Measurements from ENCODE around the gene NAT9. TPM values are rescaled to one million over a fixed set of nuclear protein-coding genes. Genes with fewer than 3 reads are reported as not detected.

The NAT9 gene
- total RNA-seq, 2 experiments from 2014 or later: 44.4 to 49.6 TPM

DNA sequence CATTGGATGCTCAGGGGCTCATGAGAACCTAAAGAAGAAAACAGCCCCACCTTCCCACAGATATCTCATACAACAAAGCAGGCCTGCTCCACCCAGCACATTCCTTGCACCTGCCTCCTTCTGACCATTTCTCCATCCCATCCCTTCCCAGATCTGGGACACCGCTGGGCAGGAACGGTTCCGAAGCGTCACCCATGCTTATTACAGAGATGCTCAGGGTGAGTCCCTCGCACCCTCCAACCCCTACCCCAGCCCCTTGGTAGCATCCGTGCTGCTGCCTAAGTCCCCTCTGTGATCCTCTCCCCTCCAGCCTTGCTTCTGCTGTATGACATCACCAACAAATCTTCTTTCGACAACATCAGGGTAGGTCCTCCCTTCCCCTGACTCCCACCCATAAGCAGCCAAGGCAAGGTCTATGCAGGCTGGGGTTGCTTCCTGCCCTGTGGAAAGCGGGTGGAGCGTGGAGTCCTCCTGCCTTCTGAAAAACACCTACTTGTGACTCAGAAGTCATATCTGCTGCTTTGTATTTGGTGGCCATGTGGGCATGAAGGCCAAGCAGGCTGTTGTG is 33.1 kb downstream of the NAT9 start:
- CTCF ChIA-PET: interaction anchor here (0.9 to 2.4 kb wide), 5 partner anchors 8 to 121 kb away, joined by 4 to 13 read pairs (median 10); no protein-coding TSS in a partner anchor

DNA sequence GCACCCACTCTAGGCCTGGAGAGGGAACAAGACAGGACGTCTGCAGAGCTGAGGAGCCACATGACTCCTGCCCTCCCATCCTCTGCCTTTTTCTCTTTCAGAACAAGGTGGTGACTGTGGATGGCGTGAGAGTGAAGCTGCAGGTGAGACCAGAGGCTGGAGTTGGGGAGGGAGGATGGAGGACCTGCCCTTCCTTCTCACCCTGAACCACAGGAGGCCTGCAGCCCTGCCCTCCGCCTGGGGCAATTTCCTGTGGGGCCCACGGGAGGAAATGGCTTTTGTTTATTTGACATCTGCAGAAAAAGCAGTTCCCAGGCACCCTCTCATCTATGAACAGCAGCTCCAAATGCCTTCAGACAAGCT is 34.0 kb downstream of the NAT9 start:
- POLR2A ChIA-PET: interaction anchor here (0.7 to 1.3 kb wide), 2 partner anchors 8 to 38 kb away, joined by 3 to 5 read pairs; no protein-coding TSS in a partner anchor
- CTCF ChIA-PET: interaction anchor here (0.6 to 2.4 kb wide), 9 partner anchors 9 to 122 kb away, joined by 3 to 13 read pairs (median 5); partner anchors contain the start of genes GRIN2C and NAT9

More for the DNA sequence above, 33.1 kb downstream of the NAT9 start:
- POLR2A ChIA-PET: no interaction called here

DNA sequence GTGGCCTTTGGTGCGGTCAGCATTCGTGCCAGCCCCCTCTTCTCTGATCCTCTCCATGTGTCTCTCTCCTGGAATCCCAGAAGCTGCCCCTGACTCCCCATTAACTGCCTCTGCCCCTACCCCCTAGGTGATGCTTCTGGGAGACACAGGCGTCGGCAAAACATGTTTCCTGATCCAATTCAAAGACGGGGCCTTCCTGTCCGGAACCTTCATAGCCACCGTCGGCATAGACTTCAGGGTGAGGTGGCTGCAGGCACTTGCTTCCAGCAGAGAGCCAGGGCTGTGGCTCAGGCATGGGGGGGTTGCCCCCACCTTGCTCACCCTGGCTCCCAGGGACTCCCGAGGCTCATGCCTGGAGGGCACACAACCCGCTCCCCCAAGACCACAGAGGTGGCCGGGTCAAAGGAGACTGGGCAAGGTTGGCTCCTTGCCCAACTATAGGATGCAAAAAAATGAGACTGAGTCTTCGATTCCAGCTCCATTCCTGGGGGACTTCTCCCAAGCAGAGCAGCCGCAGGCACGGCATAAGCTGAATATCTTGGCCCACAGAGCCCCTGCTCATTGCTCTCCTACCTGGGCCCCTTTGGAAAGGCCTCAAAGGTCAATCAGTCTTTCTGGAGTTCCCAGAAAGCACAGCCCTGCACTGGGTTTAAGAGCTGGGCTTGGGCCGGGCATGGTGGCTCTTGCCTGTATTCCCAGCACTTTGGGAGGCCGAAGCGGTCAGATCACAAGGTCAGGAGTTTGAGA is 35.3 kb downstream of the NAT9 start:
- CTCF ChIA-PET: interaction anchor here (1.0 to 2.4 kb wide), 7 partner anchors 10 to 122 kb away, joined by 3 to 13 read pairs (median 5); partner anchors contain the start of genes GRIN2C and NAT9
- POLR2A ChIA-PET: interaction anchor here (0.8 to 1.3 kb wide), 2 partner anchors 10 to 11 kb away, joined by 3 to 4 read pairs; no protein-coding TSS in a partner anchor

DNA sequence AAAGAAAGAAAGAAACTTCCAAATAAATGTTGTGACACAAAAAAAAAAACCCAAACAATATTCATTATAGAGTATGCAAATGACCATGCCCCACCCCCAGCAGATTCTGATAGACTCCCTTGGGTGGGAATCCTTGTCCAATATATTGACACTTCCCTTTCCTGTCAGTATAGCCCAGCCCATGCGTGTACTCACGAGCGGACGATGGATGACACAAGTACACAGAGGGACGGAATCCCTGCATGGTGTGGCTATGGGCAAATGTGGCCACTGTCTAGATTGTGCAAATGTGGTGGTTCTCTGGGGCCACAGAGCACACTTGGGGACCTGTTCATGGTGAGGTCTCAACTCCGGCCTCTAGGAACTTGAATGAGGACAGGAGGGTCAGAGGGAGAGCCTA is 36.0 kb downstream of the NAT9 start:
- ChIA-PET CTCF (no interaction called here), POLR2A (no interaction called here)

DNA sequence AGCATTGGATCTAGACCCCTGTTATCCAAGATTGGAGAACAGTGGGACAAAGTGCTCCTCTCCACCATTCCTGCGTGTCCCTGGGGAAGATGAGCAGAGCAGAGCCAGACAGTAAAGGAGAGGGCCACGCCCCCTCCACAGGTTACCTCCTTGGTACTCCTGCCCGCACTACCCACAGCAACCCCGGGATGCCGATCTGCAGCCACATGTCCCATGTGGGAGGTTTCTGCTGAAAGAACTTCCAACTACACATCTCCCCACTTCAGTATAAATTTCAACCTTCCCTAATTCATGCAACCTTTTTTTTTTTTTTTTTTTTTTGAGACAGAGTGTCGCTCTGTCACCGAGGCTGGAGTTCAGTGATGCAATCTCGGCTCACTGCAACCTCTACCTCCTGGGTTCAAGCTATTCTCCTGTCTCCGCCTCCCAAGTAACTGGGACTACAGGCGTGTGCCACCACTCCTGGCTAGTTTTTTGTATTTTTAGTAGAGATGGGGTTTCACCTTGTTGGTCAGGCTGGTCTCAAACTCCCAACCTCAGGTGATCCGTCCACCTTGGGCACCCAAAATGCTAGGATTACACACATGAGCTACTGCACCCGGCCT is 36.8 kb downstream of the NAT9 start:
- POLR2A ChIA-PET: interaction anchor here (0.9 kb wide), 2 partner anchors 10 to 113 kb away, joined by 3 to 6 read pairs; no protein-coding TSS in a partner anchor
- CTCF ChIA-PET: interaction anchor here (0.7 to 6.5 kb wide), 7 partner anchors 10 to 124 kb away, joined by 3 to 78 read pairs (median 3); partner anchors contain the start of gene NAT9

DNA sequence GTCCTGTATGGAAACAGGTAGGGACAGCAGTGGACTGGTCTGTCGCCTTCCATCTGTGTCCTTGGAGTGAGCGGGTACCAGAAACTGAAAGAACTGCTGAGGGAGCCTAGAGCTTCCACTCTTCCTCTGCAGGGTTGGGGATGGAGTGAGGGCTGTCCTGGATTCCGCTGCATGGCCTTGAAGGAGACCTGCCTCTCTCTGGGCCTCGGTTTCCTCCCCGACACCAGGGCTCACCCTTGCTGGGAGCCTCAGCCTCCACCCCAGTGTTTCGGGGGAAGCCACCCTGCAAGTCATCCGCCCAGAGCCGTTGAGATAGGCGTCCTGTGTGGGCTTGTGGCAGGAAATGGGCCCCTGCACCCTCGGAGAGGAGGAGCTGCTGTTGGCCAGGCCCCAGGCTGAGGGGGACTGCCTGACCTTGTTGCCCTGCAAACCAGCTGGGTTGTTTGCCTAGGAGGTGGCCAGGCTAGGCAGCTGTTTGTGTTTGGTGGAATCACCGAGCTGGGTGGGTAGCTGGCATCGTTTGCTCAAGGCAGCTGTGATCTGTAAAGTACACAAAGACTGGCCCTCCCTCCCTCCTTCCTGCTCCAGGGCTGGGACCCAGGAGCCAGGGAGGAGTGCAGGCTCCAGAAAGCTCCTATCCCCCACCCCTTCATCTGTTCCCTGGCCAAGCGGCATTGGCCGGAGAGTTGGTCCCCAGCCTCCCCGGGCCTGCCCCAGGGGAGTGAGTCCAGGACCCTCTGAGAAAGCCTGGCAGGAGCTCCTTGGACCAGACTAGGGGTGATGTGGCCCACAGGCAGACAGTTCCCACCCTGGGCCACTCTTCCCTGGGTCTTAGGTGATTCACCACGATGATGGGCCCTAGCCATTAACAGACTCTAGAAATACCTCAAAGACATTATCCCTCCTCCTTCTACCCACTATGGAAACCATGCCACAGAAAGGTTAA is 37.8 kb downstream of the NAT9 start:
- ChIA-PET CTCF (interaction anchor here (0.7 to 6.5 kb wide), 22 partner anchors 8 to 127 kb away, joined by 3 to 78 read pairs (median 4); partner anchors contain the start of gene NAT9), POLR2A (interaction anchor here (0.8 to 1.0 kb wide), 4 partner anchors 11 to 112 kb away, joined by 3 to 6 read pairs (median 4); no protein-coding TSS in a partner anchor)

DNA sequence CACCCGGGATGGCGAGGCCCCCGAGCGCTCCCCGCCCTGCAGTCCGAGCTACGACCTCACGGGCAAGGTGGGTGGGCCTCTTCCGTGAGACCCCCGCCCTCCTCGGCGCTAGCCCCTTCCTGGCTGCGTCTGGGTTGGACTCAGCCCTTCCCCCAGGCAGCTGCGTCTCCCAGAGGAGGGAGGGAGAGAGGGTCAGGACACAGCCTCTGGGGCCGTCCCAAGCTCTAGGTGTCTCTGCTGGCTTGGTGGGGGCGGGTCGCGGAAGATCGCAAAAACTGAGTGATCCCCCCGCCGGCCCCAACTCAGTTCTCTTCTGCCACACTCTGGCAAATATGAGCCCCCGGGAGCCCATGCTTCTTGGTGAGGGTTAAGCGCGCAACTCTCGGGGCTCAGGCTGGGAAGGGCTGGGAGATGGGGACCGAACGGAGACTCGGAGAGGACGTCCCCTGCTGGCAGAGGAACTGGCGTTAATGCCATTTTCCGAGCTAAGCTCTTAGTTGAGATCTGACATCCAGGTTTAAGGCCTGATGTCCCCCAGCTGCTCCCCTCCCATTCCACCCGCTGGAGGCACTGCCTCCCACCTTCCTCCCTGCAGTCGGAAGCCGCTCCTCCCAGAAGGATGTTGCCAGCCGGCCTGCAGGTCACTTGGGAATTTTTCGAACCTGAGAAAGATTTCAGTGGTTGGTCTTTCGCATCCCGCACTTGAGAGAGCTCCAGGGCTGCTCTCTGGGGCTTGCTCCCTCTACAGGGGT is 38.7 kb downstream of the NAT9 start:
- ChIA-PET CTCF (interaction anchor here (0.8 to 6.5 kb wide), 25 partner anchors 8 to 171 kb away, joined by 3 to 78 read pairs (median 4); no protein-coding TSS in a partner anchor), POLR2A (interaction anchor here (0.6 to 1.0 kb wide), 2 partner anchors 80 to 167 kb away, joined by 3 to 4 read pairs; no protein-coding TSS in a partner anchor)

DNA sequence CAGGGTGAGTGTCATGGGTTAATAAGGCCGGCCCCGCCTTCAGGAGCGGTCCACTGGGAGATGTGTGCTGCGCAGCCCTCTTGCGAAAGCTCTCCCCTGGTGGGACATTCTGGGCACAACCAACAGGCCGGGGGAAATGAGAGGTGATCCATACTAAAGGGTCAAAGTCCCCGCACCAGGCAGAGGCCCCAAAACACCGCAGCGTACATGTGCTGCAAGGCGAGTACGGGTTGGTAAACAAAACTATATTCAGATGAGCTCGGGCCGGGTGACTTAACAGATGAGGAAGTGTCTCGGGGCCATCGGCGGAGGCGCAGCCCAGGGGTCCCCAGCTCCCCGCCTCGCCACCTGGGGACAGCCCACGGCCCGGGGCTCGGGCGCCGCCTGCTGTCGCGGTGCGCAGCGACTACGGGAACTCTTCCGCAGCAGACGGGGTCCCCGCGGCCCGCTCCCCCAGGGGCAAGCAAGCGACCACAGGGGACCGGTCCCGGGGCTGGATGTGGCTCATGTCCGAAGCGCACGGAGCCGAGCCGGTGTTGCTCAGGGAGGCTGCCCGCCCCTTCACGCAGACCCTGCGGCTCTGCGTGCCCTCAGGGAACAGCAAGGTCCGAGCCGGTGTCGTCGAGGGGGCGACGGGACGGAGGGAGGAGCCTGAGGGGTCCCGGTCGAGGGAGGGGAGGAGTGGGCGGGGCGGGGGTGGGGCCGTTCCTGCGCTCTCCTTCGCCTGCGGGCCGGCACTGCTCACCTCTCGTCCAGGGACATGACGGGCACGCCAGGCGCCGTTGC is 39.4 kb downstream of the NAT9 start, which contains the start of gene RAB37:
Gene RAB37, plus strand, starts transcription at position 744 of the 786 bp plus-strand sequence. Its CDS starts 17 bp downstream, at position 761.
- CTCF ChIA-PET: interaction anchor here (0.7 to 6.5 kb wide), 24 partner anchors 9 to 356 kb away, joined by 3 to 78 read pairs (median 4); no protein-coding TSS in a partner anchor
- POLR2A ChIA-PET: interaction anchor here (0.6 to 1.3 kb wide), 2 partner anchors 79 to 167 kb away, joined by 3 to 4 read pairs; no protein-coding TSS in a partner anchor

DNA sequence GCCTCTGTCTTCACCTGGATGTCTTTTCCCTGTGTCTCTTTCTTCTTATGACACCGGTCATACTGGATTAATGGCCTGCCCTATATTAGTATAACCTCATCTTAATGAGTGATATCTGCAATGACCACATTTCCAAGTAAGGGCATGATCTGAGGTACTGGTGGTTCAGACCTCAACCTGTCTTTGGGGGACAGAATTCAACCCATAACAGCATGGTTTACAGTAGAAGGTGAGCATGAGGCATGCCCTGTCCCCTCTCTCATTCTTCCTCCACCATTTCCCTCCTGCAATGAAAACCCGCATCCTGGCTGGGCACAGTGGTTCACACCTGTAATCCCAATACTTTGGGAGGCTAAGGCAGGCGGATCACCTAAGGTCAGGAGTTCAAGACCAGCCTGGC is 41.9 kb downstream of the NAT9 start:
- ChIA-PET POLR2A (no interaction called here), CTCF (interaction anchor here (4.8 to 6.5 kb wide), 2 partner anchors 12 to 76 kb away, joined by 34 to 78 read pairs; no protein-coding TSS in a partner anchor)

DNA sequence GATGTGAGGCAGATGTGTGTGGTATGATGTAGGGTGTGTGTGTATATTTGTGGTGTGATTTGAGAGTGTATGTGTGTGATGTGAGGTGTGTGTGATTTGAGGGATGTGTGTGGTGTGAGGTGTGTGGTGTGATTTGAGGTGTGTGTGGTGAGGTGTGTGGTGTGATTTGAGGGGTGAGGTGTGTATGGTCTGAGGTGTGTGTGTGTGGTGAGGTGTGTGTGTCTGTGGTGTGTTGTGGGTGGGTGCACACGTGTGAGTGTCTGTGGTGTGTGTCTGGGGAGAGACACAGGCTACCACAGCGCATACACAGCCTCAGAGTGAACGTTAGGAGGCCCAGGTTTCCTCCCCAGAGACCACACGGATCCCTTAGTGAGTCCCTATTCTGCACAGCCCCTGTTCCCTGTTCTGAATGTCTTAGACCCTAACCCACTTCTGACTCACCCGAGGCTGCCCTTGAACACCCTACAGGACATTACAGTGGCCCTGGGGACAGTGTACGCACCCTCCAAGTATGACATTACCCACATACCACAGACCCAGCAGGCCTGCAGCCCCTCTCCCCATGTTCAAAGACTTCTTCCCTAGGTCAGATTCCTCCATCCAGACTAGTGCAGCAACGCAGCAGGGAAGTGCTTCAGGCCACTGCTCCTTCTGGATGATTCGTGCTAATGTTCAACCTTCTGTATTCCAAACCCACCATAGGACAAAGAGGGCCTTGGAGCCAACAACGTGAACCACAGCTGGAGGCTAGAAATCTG is 42.6 kb downstream of the NAT9 start:
- POLR2A ChIA-PET: no interaction called here
- CTCF ChIA-PET: interaction anchor here (6.5 kb wide), 1 partner anchor 76 kb away, joined by 78 read pairs; no protein-coding TSS in a partner anchor

DNA sequence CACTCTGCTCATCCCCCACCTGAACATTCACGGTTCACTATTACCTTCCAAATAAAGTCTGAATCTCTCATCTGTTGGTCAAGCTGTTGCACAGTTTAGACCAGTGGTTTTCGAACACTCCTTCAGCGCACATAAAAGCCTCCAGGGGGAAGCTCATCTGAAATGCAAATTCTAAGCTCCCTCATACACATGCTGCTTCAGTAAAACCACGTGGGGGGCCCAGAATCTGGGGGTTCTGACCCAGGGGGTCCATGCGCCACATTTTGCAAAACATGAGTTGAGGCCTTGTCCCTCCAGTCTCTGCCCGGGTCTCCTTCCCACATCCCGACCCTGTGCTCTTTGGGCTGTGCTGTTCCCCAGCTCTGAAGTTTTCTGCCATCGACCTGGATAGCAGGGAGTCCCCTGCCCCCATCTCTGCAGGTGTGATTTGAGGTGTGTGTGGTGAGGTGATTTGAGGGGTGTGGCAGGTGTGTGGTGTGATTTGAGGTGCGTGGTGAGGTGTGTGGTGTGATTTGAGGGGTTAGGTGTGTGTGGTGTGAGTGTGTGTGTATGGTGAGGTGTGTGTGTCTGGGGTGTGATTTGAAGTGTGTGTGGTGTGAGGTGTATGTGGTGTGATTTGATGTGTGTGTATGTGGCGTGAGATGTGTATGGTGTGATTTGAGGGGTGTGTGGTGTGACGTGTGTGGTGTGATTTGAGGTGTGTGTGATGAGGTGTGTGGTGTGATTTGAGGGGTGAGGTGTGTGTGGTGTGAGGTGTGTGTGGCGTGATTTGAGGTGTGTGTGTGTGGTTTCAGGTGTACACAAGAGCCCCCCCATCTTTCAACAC is 43.9 kb downstream of the NAT9 start:
- POLR2A ChIA-PET: no interaction called here
- CTCF ChIA-PET: interaction anchor here (0.7 kb wide), 1 partner anchor 39 kb away, joined by 3 read pairs; no protein-coding TSS in a partner anchor

DNA sequence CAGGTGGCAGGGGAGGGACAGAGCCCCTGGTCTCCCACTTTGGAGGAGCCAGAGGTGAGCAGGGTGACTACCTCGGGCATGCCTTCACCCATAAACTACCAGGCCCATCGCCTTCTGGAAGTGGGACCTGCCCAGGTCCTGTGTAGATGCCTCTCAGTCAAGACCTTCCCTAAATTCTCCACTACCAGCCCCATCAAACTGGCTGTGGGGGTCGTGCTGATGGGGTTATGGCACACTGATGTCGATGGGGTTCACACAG is 44.9 kb downstream of the NAT9 start:
- ChIA-PET POLR2A (no interaction called here), CTCF (no interaction called here)

DNA sequence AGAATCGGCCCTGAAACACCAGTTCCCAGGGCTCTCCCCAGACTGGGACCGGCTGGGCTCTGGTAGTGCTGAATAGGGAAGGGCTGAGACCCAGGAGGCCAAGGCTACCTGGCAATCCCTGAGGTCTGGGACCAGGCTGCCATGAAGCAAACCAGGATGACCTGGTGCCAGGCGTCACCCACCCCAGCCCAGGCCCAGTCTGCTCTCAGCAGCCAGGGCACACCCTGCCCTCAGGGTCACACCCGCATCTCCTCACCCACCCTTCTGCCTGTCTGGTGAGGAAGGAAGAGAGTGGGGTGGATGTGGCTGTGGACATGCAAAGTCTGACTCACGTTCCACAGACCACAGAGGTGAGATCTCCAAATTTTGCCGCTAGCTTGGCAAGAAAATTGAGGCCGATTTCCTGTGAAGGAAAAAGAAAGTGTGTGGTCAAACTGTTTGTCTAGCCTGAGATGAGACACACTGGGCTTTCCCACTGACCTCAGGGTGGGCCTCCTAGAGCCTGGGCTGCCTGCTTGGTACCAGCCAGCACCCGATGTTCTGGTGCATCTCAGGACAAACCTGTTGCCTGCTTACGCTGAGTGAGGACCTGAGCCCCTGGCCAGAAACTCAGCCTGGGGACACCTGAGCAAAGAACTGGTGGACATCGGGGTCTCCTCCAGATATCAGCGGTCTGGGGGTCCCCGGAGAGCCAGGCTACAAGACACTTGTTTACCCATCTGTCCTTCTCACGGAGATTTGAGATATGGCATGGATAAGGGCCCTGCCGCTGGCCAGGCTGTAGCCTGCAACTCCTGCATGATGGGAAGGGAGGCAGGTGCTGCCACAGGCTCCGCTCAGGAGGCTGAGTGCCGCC is 45.4 kb downstream of the NAT9 start:
- POLR2A ChIA-PET: no interaction called here

DNA sequence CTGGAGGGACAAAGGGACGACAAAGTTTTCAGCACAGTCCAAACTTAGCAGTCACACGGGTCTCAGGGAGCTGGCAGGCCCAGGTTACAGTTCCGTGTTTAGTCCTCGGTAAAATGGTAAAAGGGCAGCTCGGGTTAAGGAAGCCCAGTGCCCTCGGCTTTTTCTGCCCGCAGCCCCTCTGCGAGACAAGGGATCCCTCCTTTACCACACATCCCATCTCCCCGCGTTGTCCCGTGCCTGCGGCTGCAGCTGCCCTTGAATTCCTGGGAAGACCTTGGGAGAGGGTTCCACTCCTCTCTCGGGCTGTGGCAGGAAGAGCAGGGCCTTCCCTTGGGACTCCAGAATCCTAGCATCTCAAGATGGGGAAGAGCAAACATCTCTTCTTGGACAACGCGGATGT is 46.3 kb downstream of the NAT9 start:
- POLR2A ChIA-PET: no interaction called here

More for the DNA sequence above, 45.4 kb downstream of the NAT9 start:
- CTCF ChIA-PET: no interaction called here

DNA sequence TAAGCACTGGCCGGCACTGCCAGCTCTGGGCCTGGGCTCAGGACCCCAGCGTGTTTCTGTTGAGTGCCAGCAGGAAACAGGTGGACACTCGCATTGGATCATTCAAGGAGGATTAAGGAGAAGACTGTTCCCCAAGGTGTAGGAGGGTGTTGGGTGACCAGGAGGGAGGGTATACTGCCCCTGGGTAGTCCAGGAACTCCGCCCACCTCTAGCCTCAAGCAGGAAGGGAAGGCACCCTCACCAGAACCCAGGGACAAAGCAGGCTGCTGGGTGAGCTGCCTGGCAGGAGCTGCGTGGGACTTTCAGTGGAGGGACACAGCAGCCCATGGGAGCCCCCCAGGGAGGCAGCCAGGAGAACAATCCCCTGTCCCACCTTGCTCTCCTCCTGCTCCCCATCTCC is 46.8 kb downstream of the NAT9 start:
- CTCF ChIA-PET: interaction anchor here (0.7 to 1.1 kb wide), 3 partner anchors 9 to 72 kb away, joined by 3 to 4 read pairs (median 4); no protein-coding TSS in a partner anchor
- POLR2A ChIA-PET: no interaction called here

More for the DNA sequence above, 46.3 kb downstream of the NAT9 start:
- CTCF ChIA-PET: interaction anchor here (0.7 to 1.1 kb wide), 3 partner anchors 8 to 72 kb away, joined by 3 to 4 read pairs (median 4); no protein-coding TSS in a partner anchor
